Adrenal gland (tissue), 12 donors: ENCODE measurements around the gene KRT71. TPM values are rescaled to one million over a fixed set of nuclear protein-coding genes. Genes with fewer than 3 reads are reported as not detected.

Experiments used
- DNase-seq, 7 donors: peaks; one replicate each; pipeline ENCODE4 v3.0.0-alpha.2; 2019 to 2020
- H3K27ac ChIP-seq, 5 donors: fragments of 200-600 bp; sonication (generic) in 4 of 5; 1 replicate in 3 of 5; 2 replicates in 2 of 5; pipeline versions ENCODE4 v1.5.1 to v1.8.0; 2016 to 2020; ENCODE audit warnings: mild to moderate bottlenecking in 1 of 5
- H3K27me3 ChIP-seq: fragments of 200-600 bp; 2 replicates; pipeline ENCODE4 v1.8.0; 2021
- H3K36me3 ChIP-seq, 2 donors: fragments of 200-600 bp; replicated peaks in 1 of 2; 1 replicate in 1 of 2; 2 replicates in 1 of 2; pipeline versions ENCODE4 v1.5.1 to v1.8.0; 2018 to 2022
- H3K4me1 ChIP-seq, 2 donors: fragments of 200-600 bp; replicated peaks in 1 of 2; 1 replicate in 1 of 2; 2 replicates in 1 of 2; pipeline versions ENCODE4 v1.5.1 to v1.8.0; 2018 to 2021
- H3K4me3 ChIP-seq, 4 donors: fragments of 200-600 bp; sonication (generic) in 3 of 4; one replicate each; pipeline ENCODE4 v1.5.1; 2016 to 2018
- H3K9me3 ChIP-seq, 3 donors: fragments of 200-600 bp; sonication (generic) in 1 of 3; replicated peaks in 1 of 3; 1 replicate in 2 of 3; 2 replicates in 1 of 3; pipeline versions ENCODE4 v1.5.1 to v1.8.0; 2016 to 2021
- POLR2A ChIP-seq, 2 donors: fragments of 450-650 bp; IDR thresholded peaks; one replicate each; pipeline ENCODE4 v1.6.1; 2017; ENCODE audit warnings: antibody characterized with exemption in 2 of 2, mild to moderate bottlenecking in 2 of 2, moderate library complexity in 1 of 2
- WGBS, 4 donors: extraction: QIAGEN DNeasy Blood & Tissue Kit in 2 of 4; methylation state at CpG; one replicate each; pipeline versions ENCODE4 v1.1.5 to v1.1.7; 2013 to 2017; 5-methylcytosine and 5-hydroxymethylcytosine counted together
- intact Hi-C, 2 donors: fragments of 100-400 bp; cut with DNase I; formaldehyde crosslinking; loops; one replicate each; pipeline versions ENCODE4 v1.14.1 to v1.15.0; 2022 to 2023
- polyA plus RNA-seq, 3 donors: library from polyadenylated mRNA; stranded (reverse); fragments of 200-250 nt in 2 of 3; fragments of 350-450 nt in 1 of 3; fragmentation: Illumina TruSeq in 1 of 3; extraction: RNeasy Lipid Tissue Mini Kit (QIAGEN cat#74804) in 1 of 3; gene quantifications; one replicate each; pipeline ENCODE4 v1.2.3, GENCODE V29; 2013 to 2014
- total RNA-seq, 9 donors: library from RNA; depleted of rRNA in 4 of 9; stranded (reverse); fragments of >200 nt in 4 of 9; fragments of 120-200 nt in 1 of 9; fragmentation: NEBNext Ultra II Directional in 1 of 9; extraction: Animal tissue kit (Norgen Biotek cat#: 25700) in 1 of 9; gene quantifications; one replicate each; pipeline versions ENCODE4 v1.1.0 to v1.2.4, GENCODE V29; 2013 to 2023
- TF ChIP-seq, protein P1 (sequence below), 6 experiments: fragments of 450-650 bp in 4 of 6; fragments of 200-600 bp in 2 of 6; sonication (generic) in 1 of 6; IDR thresholded peaks; 1 replicate in 5 of 6; 2 replicates in 1 of 6; pipeline versions ENCODE4 v1.5.1 to v1.8.0; 2016 to 2021; ENCODE audit warnings: antibody characterized with exemption in 6 of 6, mild to moderate bottlenecking in 2 of 6, moderate library complexity in 1 of 6
- donor health status: healthy with polysubstance abuse.
- donor health status: Bipolar disorder and iron deficiency.
- donor health status: DM: yes; HTN: yes; CAD: no.
- donor health status: DM: no; HTN: no; CAD: no.
- donor health status: DM: no; HTN: no; CAD: no.
- donor health status: DM: yes; HTN: yes; CAD: no.

The KRT71 gene
- total and polyA plus RNA-seq, 12 donors, result not detected

DNA sequence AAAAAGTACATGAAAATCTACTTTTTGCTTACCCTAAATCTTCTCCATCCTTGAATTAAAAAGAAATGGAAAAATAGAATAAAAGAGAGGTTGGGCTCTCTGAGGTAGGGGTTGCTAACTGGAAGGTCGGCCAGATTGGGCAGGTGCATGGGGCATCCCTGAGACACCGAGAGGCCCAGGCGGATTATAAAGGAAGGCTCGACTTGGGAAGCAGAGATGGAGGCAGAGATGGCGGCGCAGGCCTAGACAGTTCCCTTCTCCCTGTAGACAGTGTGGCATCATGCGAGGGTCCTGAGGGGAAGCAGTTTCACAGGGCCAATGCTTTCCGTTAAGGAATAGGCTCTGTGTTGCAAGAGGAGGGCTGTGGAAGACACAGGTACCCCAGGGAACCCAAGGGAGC lies 24.4 kb upstream of the KRT71 start:
- no peaks in the 10 kb centered on the region for H3K9me3 ChIP-seq
- intact Hi-C loops, result no loop called here
- H3K27ac ChIP-seq, result no peak overlapping the region
- no peak for DNase-seq
- TF ChIP-seq, protein P1, sequence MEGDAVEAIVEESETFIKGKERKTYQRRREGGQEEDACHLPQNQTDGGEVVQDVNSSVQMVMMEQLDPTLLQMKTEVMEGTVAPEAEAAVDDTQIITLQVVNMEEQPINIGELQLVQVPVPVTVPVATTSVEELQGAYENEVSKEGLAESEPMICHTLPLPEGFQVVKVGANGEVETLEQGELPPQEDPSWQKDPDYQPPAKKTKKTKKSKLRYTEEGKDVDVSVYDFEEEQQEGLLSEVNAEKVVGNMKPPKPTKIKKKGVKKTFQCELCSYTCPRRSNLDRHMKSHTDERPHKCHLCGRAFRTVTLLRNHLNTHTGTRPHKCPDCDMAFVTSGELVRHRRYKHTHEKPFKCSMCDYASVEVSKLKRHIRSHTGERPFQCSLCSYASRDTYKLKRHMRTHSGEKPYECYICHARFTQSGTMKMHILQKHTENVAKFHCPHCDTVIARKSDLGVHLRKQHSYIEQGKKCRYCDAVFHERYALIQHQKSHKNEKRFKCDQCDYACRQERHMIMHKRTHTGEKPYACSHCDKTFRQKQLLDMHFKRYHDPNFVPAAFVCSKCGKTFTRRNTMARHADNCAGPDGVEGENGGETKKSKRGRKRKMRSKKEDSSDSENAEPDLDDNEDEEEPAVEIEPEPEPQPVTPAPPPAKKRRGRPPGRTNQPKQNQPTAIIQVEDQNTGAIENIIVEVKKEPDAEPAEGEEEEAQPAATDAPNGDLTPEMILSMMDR (IDR thresholded peaks at IDR 0.05), result no peak
- H3K36me3 ChIP-seq, result no peaks in the 10 kb centered on the region
- no peak overlapping the region for H3K4me3 ChIP-seq
- 89 to 95% (median 90%) methylated on average over 8 of the region's 8 CpGs for WGBS, 4 donors
- no peaks in the 10 kb centered on the region for H3K27me3 ChIP-seq
- no peaks in the 10 kb centered on the region for H3K4me1 ChIP-seq

DNA sequence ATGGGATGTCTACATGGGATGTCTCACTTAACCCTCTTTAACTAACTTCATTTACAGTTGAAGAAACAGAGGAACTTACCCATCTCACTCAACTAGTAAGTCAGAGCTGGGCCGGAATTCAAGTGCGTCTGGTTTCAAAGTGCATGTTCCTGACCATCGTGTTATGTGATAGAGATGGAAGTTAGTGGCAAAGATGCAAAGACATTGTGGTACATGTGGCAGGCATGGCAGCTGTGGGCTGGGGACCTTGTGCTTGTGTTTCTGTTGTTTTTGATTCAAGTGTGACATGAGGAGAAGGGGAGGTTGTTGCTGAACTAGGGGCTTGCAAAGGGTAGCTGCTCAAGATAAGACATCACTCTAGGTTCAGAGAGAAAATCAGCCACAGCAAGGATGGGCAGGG lies 23.0 kb upstream of the KRT71 start:
- Histone ChIP-seq H3K36me3 (no peaks in the 10 kb centered on the region), H3K4me1 (no peaks in the 10 kb centered on the region), H3K4me3 (no peak overlapping the region), H3K27ac (no peak overlapping the region), H3K9me3 (no peaks in the 10 kb centered on the region), H3K27me3 (no peaks in the 10 kb centered on the region)
- DNase-seq, result no peak
- intact Hi-C loops, result no loop called here
- 77 to 95% (median 87%) methylated on average over 3 of the region's 3 CpGs for WGBS, 4 donors
- TF ChIP-seq, protein P1 (IDR thresholded peaks at IDR 0.05), result no peak
- TF ChIP-seq POLR2A (IDR thresholded peaks at IDR 0.05), result no peak

DNA sequence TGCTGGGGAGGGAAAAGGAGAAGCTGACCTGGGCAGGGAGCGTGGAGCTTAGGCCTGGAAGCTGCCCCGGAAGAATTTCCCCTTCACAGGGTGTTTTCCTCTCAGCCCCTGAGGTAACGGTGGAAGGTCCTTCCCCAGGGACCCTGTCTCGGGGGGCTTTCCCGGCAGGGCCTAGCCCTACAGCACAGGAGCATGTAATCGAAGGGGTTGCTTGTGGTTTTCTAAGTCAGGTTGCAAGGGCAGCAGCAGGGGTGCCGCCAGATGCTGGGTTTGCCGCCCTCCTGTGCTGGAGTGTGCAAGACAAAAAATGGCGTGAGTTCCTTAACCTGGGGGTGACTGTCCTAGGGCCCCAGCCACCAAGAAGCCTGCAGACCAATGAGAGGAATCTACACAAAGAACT lies 22.3 kb upstream of the KRT71 start:
- Histone ChIP-seq H3K9me3 (no peaks in the 10 kb centered on the region), H3K27me3 (no peaks in the 10 kb centered on the region), H3K36me3 (no peaks in the 10 kb centered on the region), H3K4me3 (no peak overlapping the region), H3K27ac (no peak overlapping the region), H3K4me1 (no peaks in the 10 kb centered on the region)
- WGBS, 4 donors, result 81 to 92% (median 88%) methylated on average over 8 to 9 of the region's 9 CpGs
- TF ChIP-seq, protein P1 (IDR thresholded peaks at IDR 0.05), result no peak
- no peak for TF ChIP-seq POLR2A (IDR thresholded peaks at IDR 0.05)
- no peak for DNase-seq
- intact Hi-C loops, result no loop called here

DNA sequence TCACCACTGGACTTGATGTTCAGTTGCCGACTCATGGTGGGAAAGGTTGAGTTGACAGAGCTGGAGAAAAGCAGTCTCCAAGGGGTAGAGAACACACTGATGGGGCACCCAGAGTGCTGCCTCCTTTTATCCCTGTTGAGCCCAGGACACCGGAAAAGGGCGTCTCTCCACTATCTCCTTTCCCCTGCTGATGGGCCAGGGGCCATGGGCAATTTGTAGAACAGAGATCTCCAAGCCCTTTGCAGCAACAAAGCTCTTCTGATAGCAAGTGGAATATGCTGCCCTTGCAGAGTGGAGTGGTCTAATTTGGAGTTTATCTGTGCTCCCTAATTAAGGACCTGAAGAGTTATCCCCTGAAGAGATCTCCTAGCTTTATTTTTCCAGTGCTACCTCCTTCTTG lies 20.8 kb upstream of the KRT71 start, which contains the start of gene KRT74:
KRT74 (minus strand) TSS at position 101 of the 400 bp plus-strand sequence; CDS start at position 35, 66 bp downstream.
- intact Hi-C loops, result no loop called here
- no peak for TF ChIP-seq POLR2A (IDR thresholded peaks at IDR 0.05)
- TF ChIP-seq, protein P1 (IDR thresholded peaks at IDR 0.05), result no peak

More for the DNA sequence above, 20.8 kb upstream of the KRT71 start, which contains the start of gene KRT74:
- no peak within 1 kb of the TSS for H3K4me3 ChIP-seq
- no peak within 1 kb of the TSS for H3K27ac ChIP-seq
- H3K4me1 ChIP-seq, result no peaks in the 10 kb centered on the region
- WGBS, 4 donors, result 70 to 95% (median 86%) methylated on average over 3 of the region's 3 CpGs
- no peaks in the 10 kb centered on the region for H3K27me3 ChIP-seq
- no peaks in the 10 kb centered on the region for H3K9me3 ChIP-seq
- no peaks in the 10 kb centered on the region for H3K36me3 ChIP-seq
- DNase-seq, result no peak
